SK-N-MC (cell line): Measurements from ENCODE around the gene TMEM132C.

Experiments
- DNase-seq: peaks from one replicate; pipeline ENCODE4 v3.0.0-alpha.2; 2011; ENCODE audit warnings: low read depth, low spot score
- H3K27ac ChIP-seq: fragments of 200-600 bp; sonication (generic); 2 replicates; pipeline ENCODE4 v1.5.1; 2016; ENCODE audit warnings: mixed run types
- H3K36me3 ChIP-seq: fragments of 200-600 bp; sonication (generic); 2 replicates; pipeline ENCODE4 v1.6.1; 2017; ENCODE audit warnings: antibody characterized with exemption, low read length, mixed read lengths; ENCODE audit not compliant: insufficient read depth
- H3K4me3 ChIP-seq: fragments of 200-600 bp; sonication (generic); 2 replicates; pipeline ENCODE4 v1.5.1; 2016
- H3K9ac ChIP-seq: fragments of 200-600 bp; sonication (generic); 2 replicates; pipeline ENCODE4 v1.8.0; 2017; ENCODE audit warnings: mixed run types, mixed read lengths; ENCODE audit not compliant: insufficient read length
- H3K9me3 ChIP-seq: fragments of 200-600 bp; sonication (generic); 2 replicates; pipeline ENCODE4 v1.6.1; 2017; ENCODE audit warnings: low read depth, mild to moderate bottlenecking, antibody characterized with exemption, low read length, moderate library complexity, mixed read lengths
- EZH2 ChIP-seq: fragments of 200-600 bp; sonication (generic); IDR thresholded peaks from one replicate; pipeline ENCODE4 v1.6.1; 2017; ENCODE audit warnings: antibody characterized with exemption
- FOXP2 ChIP-seq: optimal IDR thresholded peaks from 2 replicates; pipeline ENCODE3; 2011; ENCODE audit warnings: mild to moderate bottlenecking, moderate library complexity; ENCODE audit not compliant: insufficient read depth; ENCODE audit errors: extremely low read length, control extremely low read depth
- POLR2AphosphoS5 ChIP-seq: IDR thresholded peaks from 2 replicates; pipeline ENCODE4 v1.6.1; 2012; ENCODE audit warnings: mild to moderate bottlenecking, low read depth, low read length, borderline replicate concordance

TMEM132C gene

DNA sequence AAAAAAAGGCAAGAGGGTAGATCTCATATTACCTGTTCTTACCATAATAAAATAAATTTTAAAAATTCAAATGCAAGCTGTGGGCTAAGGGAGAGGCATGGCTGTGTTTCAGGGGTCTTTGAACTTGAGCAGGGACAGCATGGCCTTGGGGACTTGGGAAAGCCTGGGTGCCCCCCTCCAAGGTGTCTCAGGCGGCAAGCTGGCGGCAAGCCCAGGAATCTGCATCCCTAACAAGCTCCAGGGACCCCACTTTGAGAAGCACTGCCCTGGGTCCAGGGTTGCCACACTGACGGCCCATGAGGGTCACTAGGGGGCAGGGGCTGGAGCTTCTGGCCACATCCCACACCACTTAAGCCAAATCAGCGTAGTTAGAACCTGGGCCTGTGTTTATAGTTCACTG is 363.0 kb downstream of the TMEM132C start:
- no peak overlapping the region for H3K4me3 ChIP-seq
- TF ChIP-seq EZH2 (no peak), FOXP2 (no peak), POLR2AphosphoS5 (no peak)
- H3K27ac ChIP-seq: no peak overlapping the region
- H3K9ac ChIP-seq: no peak overlapping the region
- H3K9me3 ChIP-seq: no peaks in the 10 kb centered on the region
- H3K36me3 ChIP-seq: no peaks in the 10 kb centered on the region
- no peak for DNase-seq

DNA sequence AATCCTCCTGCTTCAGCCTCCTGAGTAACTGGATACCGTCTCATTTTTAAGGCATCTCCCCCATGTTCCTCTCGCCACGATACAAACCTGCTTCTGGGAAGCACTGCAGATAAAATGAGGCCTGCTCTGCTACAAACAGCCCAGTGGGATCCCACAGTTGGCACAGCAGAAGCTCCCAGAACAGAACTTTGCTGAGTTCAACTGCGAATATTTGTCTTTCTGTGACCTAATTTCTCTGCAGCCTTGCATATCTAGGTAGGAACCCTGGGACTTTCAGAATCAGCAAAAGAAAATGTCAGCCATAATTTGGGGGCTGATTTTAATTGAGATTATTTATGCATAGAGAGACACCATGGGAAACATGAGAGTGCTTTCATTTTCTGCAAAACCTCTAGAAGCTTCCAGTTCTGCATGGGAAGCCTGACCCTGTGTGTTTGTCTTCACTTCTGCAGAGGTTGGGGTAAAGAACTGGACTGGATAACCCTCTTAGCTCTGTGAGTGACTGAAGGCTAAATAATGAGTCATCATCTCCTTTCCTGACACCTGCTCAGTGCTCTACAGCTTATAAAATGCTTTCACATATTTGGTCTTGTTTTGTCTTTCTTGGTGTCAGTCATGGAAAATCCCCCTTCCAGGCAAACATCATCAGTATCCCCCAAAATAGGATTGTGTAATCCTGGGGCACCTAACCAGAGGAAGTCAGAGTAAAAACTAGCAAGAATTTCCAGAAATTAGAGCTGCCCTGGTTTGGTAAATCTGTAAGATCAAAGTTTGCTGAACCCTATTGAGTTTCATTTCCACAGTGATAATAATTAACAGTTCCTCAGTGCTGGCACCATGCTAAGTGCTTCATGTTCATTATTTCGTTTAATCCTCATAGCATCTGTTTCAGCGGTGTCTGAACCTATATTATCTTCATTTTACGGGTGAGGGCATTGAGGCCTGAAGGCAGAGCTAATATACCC is 371.0 kb downstream of the TMEM132C start:
- Histone ChIP-seq H3K27ac (no peak overlapping the region), H3K9me3 (no peaks in the 10 kb centered on the region), H3K4me3 (no peak overlapping the region), H3K9ac (no peak overlapping the region), H3K36me3 (no peaks in the 10 kb centered on the region)
- no peak for DNase-seq
- TF ChIP-seq FOXP2 (no peak), EZH2 (no peak), POLR2AphosphoS5 (no peak)

GRCh38 chr12:128639089-128639488 is 372.1 kb downstream of the TMEM132C start:
- no peak overlapping the region for H3K27ac ChIP-seq
- H3K36me3 ChIP-seq: no peaks in the 10 kb centered on the region
- TF ChIP-seq POLR2AphosphoS5 (no peak), FOXP2 (no peak), EZH2 (no peak)
- H3K9ac ChIP-seq: no peak overlapping the region
- no peak for DNase-seq
- H3K9me3 ChIP-seq: no peaks in the 10 kb centered on the region
- H3K4me3 ChIP-seq: no peak overlapping the region

GRCh38 chr12:128643155-128643554 is 376.2 kb downstream of the TMEM132C start:
- no peak overlapping the region for H3K9ac ChIP-seq
- DNase-seq: no peak
- H3K9me3 ChIP-seq: no peaks in the 10 kb centered on the region
- no peak overlapping the region for H3K27ac ChIP-seq
- no peaks in the 10 kb centered on the region for H3K36me3 ChIP-seq
- no peak overlapping the region for H3K4me3 ChIP-seq
- TF ChIP-seq EZH2: no peak
- no peak for TF ChIP-seq FOXP2
- no peak for TF ChIP-seq POLR2AphosphoS5

- Histone ChIP-seq H3K4me3 (no peak overlapping the region), H3K27ac (no peak overlapping the region), H3K36me3 (no peaks in the 10 kb centered on the region), H3K9ac (no peak overlapping the region), H3K9me3 (no peaks in the 10 kb centered on the region)
- no peak for DNase-seq
- TF ChIP-seq EZH2 (no peak), POLR2AphosphoS5 (no peak), FOXP2 (no peak)
These were observed 377.8 kb downstream of the TMEM132C start for GRCh38 chr12:128644664-128645296.

DNA sequence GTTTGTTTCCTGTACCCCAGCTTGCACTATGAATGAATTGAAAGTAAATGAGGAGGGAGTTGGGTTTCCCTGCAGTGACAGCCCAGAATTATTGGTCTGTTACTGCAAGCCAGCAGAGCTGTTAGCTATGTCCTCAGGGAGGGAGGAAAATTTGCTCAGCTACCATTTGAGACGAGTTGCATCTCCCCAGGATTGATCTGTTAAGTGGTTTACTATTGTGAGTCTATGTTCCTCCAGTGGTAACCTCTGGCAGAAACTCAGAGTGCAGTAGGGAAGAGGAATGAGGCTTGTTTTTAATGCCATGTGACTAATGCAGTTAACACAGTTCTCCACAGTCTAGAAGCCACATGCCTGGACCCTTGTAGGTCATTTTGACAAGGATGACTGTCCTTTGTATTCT is 382.9 kb downstream of the TMEM132C start:
- no peaks in the 10 kb centered on the region for H3K9me3 ChIP-seq
- H3K4me3 ChIP-seq: no peak overlapping the region
- TF ChIP-seq FOXP2 (no peak), EZH2 (no peak), POLR2AphosphoS5 (no peak)
- H3K36me3 ChIP-seq: no peaks in the 10 kb centered on the region
- H3K9ac ChIP-seq: no peak overlapping the region
- H3K27ac ChIP-seq: no peak overlapping the region
- DNase-seq: no peak

DNA sequence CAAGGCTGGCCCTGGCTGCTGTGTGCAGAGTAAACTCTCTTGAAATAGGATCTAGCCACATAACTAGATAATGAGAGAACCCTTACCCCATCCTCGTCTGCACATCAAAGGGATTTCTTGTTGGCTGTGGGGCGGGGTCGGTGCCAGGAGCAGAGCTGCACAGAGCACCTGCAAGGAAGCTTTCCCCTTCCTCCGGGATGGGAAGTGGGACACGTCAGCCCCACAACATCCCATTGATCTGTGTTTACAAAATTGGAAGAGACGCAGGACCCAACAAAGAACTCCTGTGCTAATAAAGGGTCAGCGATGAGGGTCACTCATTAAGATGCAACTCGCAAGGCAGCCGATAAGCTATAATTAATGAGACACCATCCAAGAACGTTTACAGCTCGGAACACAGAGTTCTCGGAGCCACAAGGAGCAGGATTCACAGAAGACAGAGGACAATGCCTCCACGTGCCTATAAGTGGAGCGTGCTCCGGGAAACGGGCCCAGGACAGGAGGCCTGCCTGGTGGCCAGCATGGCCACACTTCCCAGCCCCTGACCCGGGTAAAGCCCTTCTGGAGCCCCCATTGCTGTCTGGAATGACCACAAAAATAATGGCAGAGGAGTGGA is 385.3 kb downstream of the TMEM132C start:
- no peak for DNase-seq
- Histone ChIP-seq H3K4me3 (no peak overlapping the region), H3K9ac (no peak overlapping the region), H3K9me3 (no peaks in the 10 kb centered on the region), H3K27ac (no peak overlapping the region), H3K36me3 (no peaks in the 10 kb centered on the region)
- no peak for TF ChIP-seq EZH2
- no peak for TF ChIP-seq FOXP2
- no peak for TF ChIP-seq POLR2AphosphoS5

DNA sequence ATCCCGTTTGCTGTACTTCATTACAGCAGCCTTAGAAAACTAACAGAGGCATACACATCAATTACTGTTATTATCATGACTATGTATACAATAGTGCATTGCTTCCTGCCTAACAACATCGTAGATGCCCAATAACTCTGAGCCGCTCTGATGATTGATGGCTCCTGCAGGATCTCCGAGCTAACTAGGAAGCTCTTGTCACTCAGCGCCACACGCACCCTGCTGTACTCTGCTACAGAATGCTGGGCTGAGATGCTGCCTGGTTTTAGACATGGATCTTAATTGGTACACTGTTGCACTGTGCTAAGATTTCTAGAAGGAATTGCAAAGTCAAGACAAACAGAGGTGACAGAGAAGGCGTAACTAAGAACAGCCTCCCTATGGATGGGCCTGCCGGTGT is 387.5 kb downstream of the TMEM132C start:
- Histone ChIP-seq H3K9me3 (no peaks in the 10 kb centered on the region), H3K4me3 (no peak overlapping the region), H3K27ac (no peak overlapping the region), H3K36me3 (no peaks in the 10 kb centered on the region), H3K9ac (no peak overlapping the region)
- DNase-seq: no peak
- no peak for TF ChIP-seq POLR2AphosphoS5
- no peak for TF ChIP-seq EZH2
- no peak for TF ChIP-seq FOXP2
